Right cardiac atrium (tissue), 5 donors: ENCODE results near the gene TREX2. TPM values are rescaled to one million over a fixed set of nuclear protein-coding genes. Genes with fewer than 3 reads are reported as not detected.

Experiments used
- ATAC-seq, 2 donors: fragments of 200-7000 bp; cut with Tn5 transposase; one replicate each; pipeline versions ENCODE4 v1.8.0 to v1.9.1; 2020; ENCODE audit warnings: moderate library complexity in 2 of 2, mild to moderate bottlenecking in 1 of 2
- DNase-seq, 3 donors: peaks; one replicate each; pipeline ENCODE4 v3.0.0-alpha.2; 2020
- H3K27ac ChIP-seq: one replicate; pipeline ENCODE4 v1.5.1; 2013; ENCODE audit warnings: mild to moderate bottlenecking, low read length, control low read depth, moderate library complexity
- H3K27me3 ChIP-seq: one replicate; pipeline ENCODE4 v1.6.1; 2013; ENCODE audit not compliant: control insufficient read depth, insufficient read depth
- H3K4me1 ChIP-seq: one replicate; pipeline ENCODE4 v1.6.1; 2013; ENCODE audit warnings: low read length; ENCODE audit not compliant: control insufficient read depth, insufficient read depth
- H3K4me3 ChIP-seq: one replicate; pipeline ENCODE4 v1.5.1; 2013; ENCODE audit warnings: low read length, control low read depth
- H3K9me3 ChIP-seq: one replicate; pipeline ENCODE4 v1.6.1; 2013; ENCODE audit warnings: low read length; ENCODE audit not compliant: control insufficient read depth
- WGBS: extraction: QIAGEN DNeasy Blood & Tissue Kit; methylation state at CpG from one replicate; pipeline ENCODE4 v1.1.7; 2013; 5-methylcytosine and 5-hydroxymethylcytosine counted together
- intact Hi-C, 4 donors: fragments of 100-400 bp; cut with DNase I; formaldehyde crosslinking; loops; one replicate each; pipeline versions ENCODE4 v1.11.0 to v1.14.0; 2022 to 2023
- polyA plus RNA-seq: library from polyadenylated mRNA; stranded (reverse); fragments of 200-250 nt; gene quantifications from one replicate; pipeline ENCODE4 v1.2.3, GENCODE V29; 2013
- total RNA-seq, 4 donors: library from RNA; stranded (reverse); fragmentation: NEBNext Ultra II Directional; extraction: Animal tissue kit (Norgen Biotek cat#: 25700); gene quantifications; one replicate each; pipeline ENCODE4 v1.2.1, GENCODE V29; 2021
- donor health status: healthy with polysubstance abuse.
- donor health status: DM: no; HTN: yes; CAD: no.
- donor health status: DM: no; HTN: no; CAD: no.
- donor health status: DM: no; HTN: yes; CAD: no; lungs with severe emphysema.
- donor health status: DM: yes; HTN: yes; CAD: no.

TREX2 gene
- total and polyA plus RNA-seq, 5 donors = 0.28 to 0.91 (median 0.48) TPM; not detected in 2

DNA sequence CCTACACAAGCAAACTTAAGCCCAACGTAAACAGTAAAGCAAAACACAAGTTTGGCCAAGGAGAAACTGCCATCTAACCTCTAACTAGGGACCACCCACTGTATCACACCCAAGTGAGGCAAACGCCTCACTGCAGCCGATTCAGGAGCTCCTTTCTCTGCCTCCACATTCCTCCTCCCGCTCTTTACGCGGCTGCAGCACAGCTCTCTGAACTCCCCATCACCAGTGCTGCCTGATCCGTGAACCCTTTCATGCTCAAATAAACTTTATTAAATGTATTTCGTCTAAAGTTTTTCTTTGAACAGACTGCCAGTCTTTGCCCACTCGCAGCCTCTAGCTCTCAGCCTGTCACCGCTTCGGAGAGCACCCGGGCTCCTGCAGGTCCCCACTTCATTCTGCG, 51.2 kb downstream of the TREX2 start:
- H3K27ac ChIP-seq = no peak overlapping the region
- intact Hi-C loops = no loop called here

More for the DNA sequence above, 51.2 kb downstream of the TREX2 start:
- Histone ChIP-seq H3K9me3 (no peaks in the 10 kb centered on the region), H3K4me3 (no peak overlapping the region), H3K27me3 (no peaks in the 10 kb centered on the region), H3K4me1 (no peaks in the 10 kb centered on the region)
- WGBS = 55% methylated on average over 13 of the region's 13 CpGs
- DNase-seq (no peak), ATAC-seq (no peak)

Other genes with a start within 250 kb of the TREX2 start
- not detected for gene PNMA6F, start 124.3 kb downstream of the TREX2 start, total RNA-seq
- not detected for gene PNMA6F, start 124.3 kb downstream of the TREX2 start, polyA plus RNA-seq
- 1 to 10 TPM; 5.2 to 7.5 (median 6.3) TPM for gene ZNF275, start 111.9 kb downstream of the TREX2 start, total RNA-seq
- 2.7 TPM for gene ZNF275, start 111.9 kb downstream of the TREX2 start, polyA plus RNA-seq
- gene PNMA6E, start 44.7 kb downstream of the TREX2 start, total RNA-seq = not detected
- gene PNMA6E, start 44.7 kb downstream of the TREX2 start, polyA plus RNA-seq = not detected
- 1 to 10 TPM in 1 of 4 donors, under 1 TPM in 3; 0.57 to 1.6 (median 0.77) TPM for gene ZFP92, start 34.6 kb downstream of the TREX2 start, total RNA-seq
- 0.32 TPM for gene ZFP92, start 34.6 kb downstream of the TREX2 start, polyA plus RNA-seq
- gene HAUS7, start 24.5 kb upstream of the TREX2 start, total RNA-seq = 10 to 100 TPM; 14.5 to 18.3 (median 16.8) TPM
- 17.3 TPM for gene HAUS7, start 24.5 kb upstream of the TREX2 start, polyA plus RNA-seq
- gene BGN, start 48.9 kb upstream of the TREX2 start, total RNA-seq = 100 to 1,000 TPM; 173 to 244 (median 206) TPM
- 167 TPM for gene BGN, start 48.9 kb upstream of the TREX2 start, polyA plus RNA-seq
- not detected for gene ATP2B3, start 71.6 kb upstream of the TREX2 start, total RNA-seq
- gene ATP2B3, start 71.6 kb upstream of the TREX2 start, polyA plus RNA-seq = under 0.01 TPM
- gene CCNQ, start 153.1 kb upstream of the TREX2 start, total RNA-seq = 10 to 100 TPM; 24.4 to 32.9 (median 30.6) TPM
- gene CCNQ, start 153.1 kb upstream of the TREX2 start, polyA plus RNA-seq = 55.0 TPM
- under 1 TPM in 1 of 4 donors, not detected in 3; 0.14 TPM for gene DUSP9, start 201.1 kb upstream of the TREX2 start, total RNA-seq
- not detected for gene DUSP9, start 201.1 kb upstream of the TREX2 start, polyA plus RNA-seq
- gene PNCK, start 227.8 kb upstream of the TREX2 start, total RNA-seq = 10 to 100 TPM in 2 of 4 donors, 1 to 10 TPM in 2; 7.8 to 12.4 (median 11.0) TPM
- 9.1 TPM for gene PNCK, start 227.8 kb upstream of the TREX2 start, polyA plus RNA-seq
- gene SLC6A8, start 241.9 kb upstream of the TREX2 start, total RNA-seq = 100 to 1,000 TPM; 107 to 191 (median 151) TPM
- 131 TPM for gene SLC6A8, start 241.9 kb upstream of the TREX2 start, polyA plus RNA-seq